Endothelial cell of umbilical vein (primary cell): Measurements from ENCODE around the gene SLC29A3.

Source experiments
- CTCF ChIP-seq, 2 donors: IDR thresholded peaks; 1 replicate in 1 of 2; 2 replicates in 1 of 2; pipeline ENCODE4 v1.5.1; 2011; ENCODE audit warnings: low read length in 2 of 2, mild to moderate bottlenecking in 2 of 2, moderate library complexity in 2 of 2, control low read depth in 1 of 2, inconsistent platforms in 1 of 2, low read depth in 1 of 2; ENCODE audit not compliant: insufficient read depth in 1 of 2; ENCODE audit errors: extremely low read depth in 1 of 2
- EZH2 ChIP-seq: IDR thresholded peaks from 2 replicates; pipeline ENCODE4 v1.6.1; 2012; ENCODE audit warnings: borderline replicate concordance, low read depth, mild to moderate bottlenecking, moderate library complexity, low read length, inconsistent platforms; ENCODE audit not compliant: severe bottlenecking
- MYC ChIP-seq: IDR thresholded peaks from one replicate; pipeline ENCODE4 v1.6.1; 2011; ENCODE audit warnings: mild to moderate bottlenecking, low read depth, low read length

DNA sequence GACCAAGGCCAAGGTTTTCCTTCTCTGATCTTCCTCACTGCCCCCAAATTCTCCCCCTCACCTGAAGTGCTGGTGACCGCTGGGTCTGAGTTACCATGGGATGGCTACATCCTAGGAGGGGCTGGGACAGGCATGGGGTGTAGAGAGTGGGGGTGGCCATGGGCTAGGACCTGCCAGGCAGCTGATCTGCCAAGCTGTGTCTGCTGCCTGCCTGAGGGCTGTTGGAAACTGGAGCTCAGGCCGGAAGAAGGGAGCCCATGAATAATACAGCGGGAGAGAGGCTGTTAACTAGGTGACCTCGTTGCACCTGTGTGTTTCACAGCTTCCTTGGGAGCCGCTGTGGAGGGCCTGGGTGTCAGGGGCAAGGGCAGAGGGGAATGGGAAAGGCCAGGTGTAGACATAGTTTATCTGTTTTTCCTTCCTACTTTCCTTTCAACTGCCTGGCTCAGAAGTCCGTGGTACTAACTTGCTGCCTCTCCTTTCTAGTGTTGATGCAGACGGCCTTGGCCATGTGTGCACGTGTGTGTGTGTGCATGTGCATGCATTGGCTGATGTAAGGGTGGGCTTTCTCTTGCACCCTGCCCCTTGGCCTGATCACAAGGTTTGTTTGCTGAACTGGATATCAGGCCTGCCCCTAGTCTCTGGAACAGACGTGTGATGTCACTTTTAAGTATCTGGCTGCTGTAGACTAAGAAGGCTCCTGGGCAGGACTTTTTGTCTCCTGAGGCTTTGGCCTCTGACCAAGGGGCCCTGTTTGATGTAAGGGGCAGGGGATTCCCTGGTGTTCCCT, 89.6 kb downstream of the SLC29A3 start:
- TF ChIP-seq CTCF (IDR thresholded peaks at IDR 0.05; ENCODE audit: extremely low read depth in 1 of 2, insufficient read depth in 1 of 2, low read depth in 1 of 2, low read length in 2 of 2) (no peak), MYC (no peak), EZH2 (no peak)
